PFSK-1 (cell line): Measurements from ENCODE around the gene TMEM163.

Source experiments
- FOXP2 ChIP-seq: optimal IDR thresholded peaks from 2 replicates; pipeline ENCODE3; 2011; ENCODE audit warnings: borderline replicate concordance, control low read depth, inconsistent platforms; ENCODE audit not compliant: insufficient read depth; ENCODE audit errors: extremely low read length, extremely low read depth
- POLR2AphosphoS5 ChIP-seq: IDR thresholded peaks from 2 replicates; pipeline ENCODE4 v1.6.1; 2012; ENCODE audit warnings: low read depth, mild to moderate bottlenecking, control low read depth, low read length, moderate library complexity
- REST ChIP-seq, 2 experiments: IDR thresholded peaks; 2 replicates each; pipeline versions ENCODE4 v1.6.1 to v1.8.0; 2011 to 2012; ENCODE audit warnings: low read depth in 2 of 2, low read length in 2 of 2, control low read depth in 1 of 2, inconsistent platforms in 1 of 2, mild to moderate bottlenecking in 1 of 2, moderate library complexity in 1 of 2; ENCODE audit not compliant: insufficient read depth in 1 of 2
- SIN3A ChIP-seq: IDR thresholded peaks from 2 replicates; pipeline ENCODE4 v1.6.1; 2012; ENCODE audit warnings: mild to moderate bottlenecking, low read length, moderate library complexity, borderline replicate concordance; ENCODE audit not compliant: insufficient read depth
- TAF1 ChIP-seq: IDR thresholded peaks from 2 replicates; pipeline ENCODE4 v1.6.1; 2012; ENCODE audit warnings: low read length, control low read depth, borderline replicate concordance; ENCODE audit not compliant: insufficient read depth

Gene TMEM163

GRCh38 chr2:134513465-134513804, 205.4 kb downstream of the TMEM163 start:
- TF ChIP-seq SIN3A, result no peak
- no peak for TF ChIP-seq POLR2AphosphoS5

- no peak for TF ChIP-seq TAF1
- TF ChIP-seq REST (IDR thresholded peaks at IDR 0.05; ENCODE audit: insufficient read depth in 1 of 2, low read depth in 2 of 2, low read length in 2 of 2), result no peak
- no peak for TF ChIP-seq SIN3A
Measured at GRCh38 chr2:134512734-134513464, 205.9 kb downstream of the TMEM163 start.

GRCh38 chr2:134508391-134508790, 210.4 kb downstream of the TMEM163 start:
- TF ChIP-seq TAF1 (no peak), REST (IDR thresholded peaks at IDR 0.05; ENCODE audit: insufficient read depth in 1 of 2, low read depth in 2 of 2, low read length in 2 of 2) (no peak), POLR2AphosphoS5 (no peak), SIN3A (no peak), FOXP2 (no peak)

- TF ChIP-seq FOXP2, result no peak
- no peak for TF ChIP-seq REST (IDR thresholded peaks at IDR 0.05; ENCODE audit: insufficient read depth in 1 of 2, low read depth in 2 of 2, low read length in 2 of 2)
- no peak for TF ChIP-seq SIN3A
- no peak for TF ChIP-seq POLR2AphosphoS5
- no peak for TF ChIP-seq TAF1
Measured at GRCh38 chr2:134507697-134508096, 211.1 kb downstream of the TMEM163 start.

GRCh38 chr2:134505446-134505845, 213.4 kb downstream of the TMEM163 start:
- TF ChIP-seq TAF1, result no peak
- no peak for TF ChIP-seq FOXP2
- TF ChIP-seq SIN3A, result no peak
- no peak for TF ChIP-seq POLR2AphosphoS5
- no peak for TF ChIP-seq REST (IDR thresholded peaks at IDR 0.05; ENCODE audit: insufficient read depth in 1 of 2, low read depth in 2 of 2, low read length in 2 of 2)
